ENCODE data around the gene ARX. TPM values are rescaled to one million over a fixed set of nuclear protein-coding genes. Genes with fewer than 3 reads are reported as not detected.
A peak's percentile ranks its signal among the peaks of the same experiment; 100 is the strongest.

Gene ARX
- 0.20 TPM in 1 of 2 replicates, not detected in the other for total RNA-seq (2014; rRNA removed; shearing (Covaris generic))

DNA sequence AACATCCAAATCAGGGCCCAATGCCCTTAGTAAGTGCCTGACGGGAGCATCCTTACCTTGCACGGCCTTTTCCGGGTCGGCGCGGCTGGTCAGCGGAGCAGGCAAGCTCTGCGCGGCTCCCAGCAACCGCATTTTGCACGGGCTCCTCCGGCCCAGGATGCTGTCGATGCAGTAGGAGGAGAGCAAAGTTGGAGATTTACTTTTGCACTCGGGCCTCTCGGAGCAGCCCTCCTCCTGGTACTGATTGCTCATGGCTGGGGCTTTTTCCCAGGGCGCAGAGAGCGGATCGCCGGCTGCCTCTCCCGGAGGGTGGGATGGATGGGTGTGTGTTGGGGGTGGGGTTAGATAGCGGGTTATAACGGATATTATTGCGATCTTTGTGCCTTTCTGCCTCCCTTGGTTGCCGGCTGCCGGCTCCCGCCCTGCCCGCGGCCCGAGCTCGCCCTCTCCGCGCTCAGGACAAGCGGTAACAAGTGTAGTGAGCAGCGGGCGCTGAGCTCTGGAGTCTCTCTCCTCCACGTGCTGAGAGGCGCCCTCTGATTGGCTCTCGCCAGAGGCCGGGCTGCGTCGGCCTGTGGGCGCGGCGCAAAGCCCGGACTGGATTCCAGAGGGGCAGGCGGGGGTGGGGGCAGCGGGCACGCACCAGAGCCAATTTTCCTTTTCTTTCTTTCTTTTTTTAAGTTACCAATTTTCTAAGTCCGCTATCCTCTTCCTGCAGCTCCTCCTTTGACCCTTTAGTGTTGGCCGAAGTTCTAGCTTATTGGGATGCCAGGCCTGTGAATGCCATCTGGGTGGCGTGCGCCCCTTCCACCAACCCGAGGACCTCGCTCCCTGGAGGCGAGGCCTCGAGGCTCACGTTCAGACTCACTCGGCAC is at the start of gene ARX:
Gene ARX (minus strand): TSS at position 480 of the 875 bp plus-strand sequence. CDS start 228 bp downstream, at position 252.
- peak; percentile 37 for DNase-seq (ENCODE audit: low spot score)
- in situ Hi-C loops (cut with HindIII; ENCODE audit: low sequenced_read_pairs), result no loop called here

GRCh38 chrX:25059273-25059672 is 43.5 kb upstream of the ARX start:
- DNase-seq (ENCODE audit: low spot score), result no peak
- in situ Hi-C loops (cut with HindIII; ENCODE audit: low sequenced_read_pairs), result no loop called here

DNA sequence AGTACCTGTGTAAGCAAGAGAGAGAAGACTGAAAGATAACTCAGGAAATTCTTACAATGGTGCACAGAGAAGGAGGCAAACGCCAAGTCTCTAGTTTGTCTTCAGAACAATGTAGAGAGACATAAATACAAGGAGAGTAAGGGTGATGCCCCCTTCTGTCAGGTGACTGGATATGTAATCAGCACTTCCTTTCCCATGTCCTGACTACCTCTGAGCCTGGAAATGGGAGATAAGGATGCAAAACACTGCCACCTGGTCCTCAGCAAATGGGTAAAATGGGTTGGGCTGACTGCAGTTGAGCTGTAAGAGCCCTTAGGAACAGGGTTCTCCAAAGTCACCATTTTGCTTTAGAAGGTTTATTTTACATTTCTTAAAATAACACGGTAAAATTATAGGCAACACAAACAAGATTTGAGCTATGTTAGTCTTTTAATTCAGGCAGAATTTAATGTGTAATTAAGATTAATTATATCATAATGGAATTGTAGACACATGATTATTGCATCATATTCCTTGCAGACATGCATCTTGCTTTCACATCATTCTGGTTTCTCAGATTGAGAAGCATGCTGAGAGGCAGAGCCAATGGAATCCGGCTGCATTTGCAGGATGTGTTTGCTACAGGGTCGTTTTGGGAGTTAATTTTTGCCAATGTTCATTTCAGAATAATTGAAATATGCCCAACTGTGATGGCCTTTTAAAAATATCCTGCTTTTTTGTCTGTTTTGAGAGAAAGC is 37.2 kb upstream of the ARX start:
- in situ Hi-C loops (cut with HindIII; ENCODE audit: low sequenced_read_pairs), result no loop called here
- no peak for DNase-seq (ENCODE audit: low spot score)

- in situ Hi-C loops (cut with HindIII; ENCODE audit: low sequenced_read_pairs), result no loop called here
- no peak for DNase-seq (ENCODE audit: low spot score)
Observed at GRCh38 chrX:25049971-25050370, 34.2 kb upstream of the ARX start.

DNA sequence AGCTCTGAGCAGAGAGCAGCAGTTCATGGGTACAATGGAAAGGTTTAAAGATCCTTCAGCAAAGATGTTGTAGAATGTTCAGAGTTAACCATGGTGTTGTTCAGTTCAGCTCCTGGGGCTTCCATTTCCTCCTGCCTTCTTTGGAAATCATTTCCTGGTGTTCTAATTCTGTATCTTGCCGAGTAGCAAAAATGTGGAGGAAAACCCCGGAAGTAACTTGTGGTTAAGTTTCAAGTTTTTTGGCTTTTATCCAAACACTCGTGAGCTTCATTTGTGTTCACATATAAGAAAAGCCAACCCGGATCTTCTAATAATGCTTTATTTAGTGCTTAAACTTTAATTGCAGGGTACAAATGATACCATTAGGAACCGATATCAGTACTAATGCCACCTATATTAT is 33.6 kb upstream of the ARX start:
- in situ Hi-C loops (cut with HindIII; ENCODE audit: low sequenced_read_pairs), result no loop called here
- no peak for DNase-seq (ENCODE audit: low spot score)

DNA sequence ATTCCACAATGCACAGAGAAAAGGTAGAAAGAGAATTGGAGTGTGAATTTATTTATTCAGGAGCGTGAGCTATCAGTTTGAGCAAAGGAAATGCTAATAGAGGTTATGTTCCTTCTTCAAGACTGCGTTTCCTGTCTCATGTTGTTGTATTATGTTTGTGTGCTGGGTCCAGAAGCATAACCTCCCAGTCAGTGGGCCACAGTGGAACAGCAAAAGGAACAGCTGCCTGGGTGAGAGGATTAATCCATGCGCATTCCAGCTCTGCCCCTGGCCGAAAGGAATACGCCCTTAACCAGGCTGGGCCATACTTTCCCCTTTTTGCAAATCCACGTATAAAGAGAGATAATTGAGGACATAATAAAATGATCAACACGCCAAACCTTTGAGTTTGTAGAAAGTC is 32.4 kb upstream of the ARX start:
- in situ Hi-C loops (cut with HindIII; ENCODE audit: low sequenced_read_pairs), result no loop called here

DNA sequence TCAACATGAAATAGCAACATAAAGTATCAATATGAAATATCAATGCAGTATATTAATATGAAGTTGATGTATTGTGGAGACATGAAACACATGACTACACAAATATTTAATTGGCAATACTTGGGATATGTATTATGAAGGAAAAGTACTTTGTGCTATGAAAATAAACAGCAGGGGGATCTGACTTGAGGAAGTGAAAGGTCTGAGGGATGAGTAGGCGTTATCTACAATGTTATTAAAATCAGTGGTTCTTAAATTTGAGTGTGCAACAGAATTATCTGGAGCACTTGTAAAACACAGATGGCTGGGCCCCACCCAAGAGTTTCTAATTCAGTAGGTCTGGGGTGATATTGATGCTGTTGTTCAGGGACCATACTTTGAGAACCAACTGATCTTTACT is 27.4 kb upstream of the ARX start:
- no peak for DNase-seq (ENCODE audit: low spot score)
- in situ Hi-C loops (cut with HindIII; ENCODE audit: low sequenced_read_pairs), result no loop called here

More for the DNA sequence above, 32.4 kb upstream of the ARX start:
- no peak for DNase-seq (ENCODE audit: low spot score)

DNA sequence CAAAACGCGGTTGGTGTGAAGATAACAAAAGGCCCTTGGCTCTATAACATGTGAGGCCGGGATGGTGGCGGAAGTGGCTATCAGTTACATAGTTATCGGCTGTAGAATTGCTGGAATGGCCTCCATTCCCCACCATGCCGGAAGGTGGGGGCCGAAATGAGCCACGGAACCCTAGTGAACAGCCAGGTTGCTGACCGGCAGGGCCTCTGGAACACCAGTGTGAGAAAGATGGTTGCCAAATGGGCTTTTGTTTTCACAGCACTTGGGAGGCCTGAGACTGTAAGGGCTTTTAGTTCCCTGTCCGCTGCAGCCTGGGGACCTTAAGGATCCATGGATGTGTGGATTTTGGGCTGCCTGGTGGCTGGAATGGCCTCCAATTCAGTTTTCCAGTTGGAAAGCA is 23.3 kb upstream of the ARX start:
- in situ Hi-C loops (cut with HindIII; ENCODE audit: low sequenced_read_pairs), result no loop called here
- no peak for DNase-seq (ENCODE audit: low spot score)

DNA sequence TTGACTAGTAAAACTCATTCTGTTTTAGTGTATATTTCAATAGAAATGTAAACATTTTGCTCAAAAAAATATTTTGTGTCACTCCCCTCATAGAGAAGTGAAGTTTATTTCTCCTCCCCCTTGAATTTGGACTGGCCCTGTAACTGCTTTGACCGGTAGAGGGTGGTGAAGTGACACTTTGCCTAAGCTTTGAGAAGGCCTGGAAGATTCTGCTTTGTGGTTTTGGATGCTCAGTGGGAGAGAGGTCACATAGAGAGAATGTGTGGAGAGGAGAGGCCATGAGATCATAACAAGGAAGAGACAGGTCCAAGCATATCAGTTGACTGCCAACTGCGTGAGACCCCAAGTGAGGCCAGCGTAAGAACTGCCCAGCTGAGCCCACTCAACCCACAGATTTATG is 19.1 kb upstream of the ARX start:
- in situ Hi-C loops (cut with HindIII; ENCODE audit: low sequenced_read_pairs), result no loop called here
- DNase-seq (ENCODE audit: low spot score), result no peak

GRCh38 chrX:25029288-25029825 is 13.6 kb upstream of the ARX start:
- DNase-seq (ENCODE audit: low spot score), result no peak
- in situ Hi-C loops (cut with HindIII; ENCODE audit: low sequenced_read_pairs), result no loop called here

DNA sequence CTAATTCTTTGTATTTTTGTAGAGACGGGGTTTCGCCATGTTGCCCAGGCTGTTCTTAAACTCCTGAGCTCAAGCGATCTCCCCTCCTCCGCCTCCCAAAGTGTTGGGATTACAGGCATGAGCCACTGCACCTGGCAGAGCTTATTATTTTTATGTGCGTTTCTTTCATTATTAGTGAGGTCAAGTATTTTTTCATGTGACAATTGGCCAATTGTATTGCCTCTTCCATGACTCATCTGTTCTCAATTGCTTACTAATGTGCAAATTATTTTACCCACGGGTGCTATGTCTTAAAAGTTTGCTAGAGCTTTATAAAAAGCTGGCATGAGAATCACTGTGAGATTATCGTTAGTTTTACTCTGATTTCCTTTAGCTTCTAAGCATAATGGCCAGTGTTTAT is 13.0 kb upstream of the ARX start:
- DNase-seq (ENCODE audit: low spot score), result no peak
- in situ Hi-C loops (cut with HindIII; ENCODE audit: low sequenced_read_pairs), result no loop called here

DNA sequence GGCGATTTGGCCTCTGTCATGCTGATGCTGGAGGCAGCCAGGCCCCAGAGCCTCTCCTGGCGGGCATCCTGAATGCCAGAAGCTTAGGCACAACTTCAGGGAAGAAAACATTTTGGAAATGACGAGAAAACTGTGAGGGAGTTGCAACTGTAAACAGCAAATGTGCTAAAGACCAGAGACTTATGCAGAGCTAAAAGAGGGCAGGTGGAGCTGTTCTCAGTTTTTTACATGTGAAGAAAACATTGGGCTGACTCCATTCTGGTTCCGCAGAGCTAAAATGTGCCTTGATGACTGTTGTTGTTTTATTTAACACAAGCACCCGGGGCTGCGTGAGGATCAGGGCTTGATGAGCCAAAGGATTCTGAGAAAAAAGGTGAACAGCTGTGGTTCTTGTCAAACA is 10.8 kb upstream of the ARX start:
- no peak for DNase-seq (ENCODE audit: low spot score)
- in situ Hi-C loops (cut with HindIII; ENCODE audit: low sequenced_read_pairs), result no loop called here

DNA sequence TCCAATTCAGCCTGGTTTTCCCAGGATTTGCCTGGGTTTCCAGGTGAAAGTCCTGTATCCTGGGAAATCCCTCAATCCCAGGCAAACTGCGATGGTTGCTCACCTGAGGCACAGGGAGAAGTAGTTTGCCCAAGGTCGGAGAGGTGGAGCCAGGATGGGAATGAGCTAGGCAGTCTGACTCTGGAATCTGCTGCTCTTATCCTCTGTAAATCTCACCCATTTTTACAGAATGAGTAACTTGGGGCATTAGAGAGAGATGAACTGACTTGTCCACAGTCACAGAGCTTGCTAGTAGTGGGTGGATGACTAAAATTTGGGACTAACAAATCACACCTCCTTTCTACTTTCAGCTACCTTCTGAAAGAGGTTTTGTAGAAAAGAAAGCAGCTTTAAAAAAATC is 9.8 kb upstream of the ARX start:
- in situ Hi-C loops (cut with HindIII; ENCODE audit: low sequenced_read_pairs), result no loop called here
- DNase-seq (ENCODE audit: low spot score), result no peak

DNA sequence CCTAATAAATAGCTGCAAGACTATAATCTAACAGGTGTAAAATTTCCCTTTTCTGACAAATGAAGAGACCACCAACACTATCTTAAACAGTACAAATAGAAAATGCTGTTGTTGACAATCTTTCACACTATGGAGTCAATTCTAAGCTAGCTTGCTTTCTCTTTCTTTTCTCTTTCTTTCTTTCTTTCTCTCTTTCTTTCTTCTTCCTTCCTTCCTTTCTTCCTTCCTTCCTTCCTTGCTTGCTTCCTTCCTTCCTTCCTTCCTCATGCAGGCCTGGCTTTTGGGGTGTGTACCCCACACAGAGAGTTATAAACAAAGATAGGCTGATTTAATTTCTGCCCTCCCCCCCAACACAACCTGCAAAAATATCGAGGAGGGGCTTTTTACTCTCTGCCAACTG is 8.1 kb upstream of the ARX start:
- DNase-seq (ENCODE audit: low spot score), result no peak
- in situ Hi-C loops (cut with HindIII; ENCODE audit: low sequenced_read_pairs), result no loop called here

DNA sequence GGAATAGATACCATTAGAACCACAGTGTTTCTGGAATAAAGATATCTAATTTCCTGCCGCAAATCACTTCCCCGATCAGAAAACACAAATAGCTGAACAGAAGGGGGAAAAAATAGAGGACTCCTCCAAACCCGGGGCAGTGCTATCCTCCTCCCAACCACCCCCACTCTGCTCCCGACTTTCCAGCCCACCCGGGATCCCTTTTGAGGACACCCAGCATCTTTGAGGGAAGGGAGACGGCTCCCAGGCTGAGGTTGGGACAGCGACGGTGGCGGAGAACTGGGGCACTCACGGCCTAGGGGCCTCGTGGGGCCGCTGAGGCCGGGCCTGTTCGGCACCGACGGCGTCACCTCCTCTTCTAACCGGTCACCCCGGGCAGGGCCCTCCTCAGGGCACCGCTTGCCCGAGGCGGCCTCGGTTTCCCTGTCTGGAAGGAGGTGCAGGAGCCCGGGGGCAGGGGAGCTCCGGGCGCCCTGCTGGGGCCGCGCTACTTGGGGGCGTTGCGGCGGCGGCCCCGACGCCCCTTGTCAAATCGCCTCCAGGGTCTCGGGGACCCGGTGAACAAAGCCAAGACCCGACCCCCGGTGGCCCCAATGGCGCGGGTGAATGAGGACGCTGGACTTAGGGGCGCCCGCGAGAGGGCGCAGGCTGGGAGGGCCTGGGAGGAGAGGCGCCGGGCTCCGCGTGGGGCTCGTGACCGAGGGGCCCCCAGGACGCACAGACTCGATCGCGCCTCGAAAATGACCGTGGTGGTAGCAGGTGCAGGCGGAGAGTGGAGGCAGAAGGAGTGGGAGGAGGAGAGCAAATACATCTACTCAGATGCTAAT is 6.9 kb upstream of the ARX start:
- DNase-seq (ENCODE audit: low spot score), result no peak
- in situ Hi-C loops (cut with HindIII; ENCODE audit: low sequenced_read_pairs), result no loop called here

DNA sequence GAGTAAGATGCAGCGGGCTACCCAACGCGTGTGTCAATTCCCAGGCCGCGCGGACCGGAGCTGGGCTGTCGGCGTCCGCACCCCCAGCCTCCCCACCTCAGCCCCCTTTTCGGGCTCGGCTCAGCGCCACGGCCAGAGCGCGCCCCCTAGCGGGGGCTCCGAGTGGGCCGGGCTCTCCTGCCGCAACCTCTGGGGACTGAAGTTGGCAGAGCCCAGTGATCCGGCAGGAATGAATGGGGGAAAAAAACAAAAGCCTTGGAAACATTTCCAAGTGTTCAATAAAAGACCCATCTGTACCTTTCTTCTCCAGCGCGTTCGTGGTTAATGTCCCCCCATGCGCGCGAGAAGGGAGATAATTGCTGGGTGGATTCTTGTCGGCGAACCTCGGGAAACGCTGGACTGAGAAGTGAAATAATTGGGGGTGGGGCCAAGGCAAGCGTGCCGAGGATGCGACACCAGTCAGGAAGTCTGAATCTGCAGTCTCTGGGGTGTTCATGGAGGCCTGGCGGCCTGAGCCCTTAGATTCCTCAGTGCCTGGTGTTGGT is 5.2 kb upstream of the ARX start:
- in situ Hi-C loops (cut with HindIII; ENCODE audit: low sequenced_read_pairs), result no loop called here
- no peak for DNase-seq (ENCODE audit: low spot score)

DNA sequence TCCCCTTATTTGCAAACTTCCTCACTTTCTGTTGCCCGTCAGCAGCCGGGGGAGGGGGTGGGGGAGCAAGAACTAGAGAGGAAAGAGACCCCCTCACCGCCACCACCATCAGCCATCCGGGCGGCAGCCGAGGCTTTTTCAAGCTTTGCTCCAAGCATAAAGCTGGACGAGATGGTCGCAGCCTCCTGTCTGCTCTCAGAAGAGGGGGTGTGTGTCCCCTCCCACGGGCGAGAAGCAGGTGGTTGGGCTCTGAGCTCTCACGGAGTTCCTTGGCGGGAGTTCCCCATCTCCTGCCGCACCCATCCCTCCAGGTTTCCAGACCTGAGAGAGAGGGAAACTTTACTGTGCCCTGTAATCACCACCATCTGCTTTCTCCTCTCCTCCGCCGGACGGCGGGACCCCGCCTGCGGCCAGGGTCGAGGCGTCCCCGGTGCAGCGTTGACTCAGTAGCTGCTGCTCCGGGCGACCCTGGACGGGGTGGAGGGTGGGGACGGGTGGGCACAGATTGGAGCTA is 4.7 kb upstream of the ARX start:
- in situ Hi-C loops (cut with HindIII; ENCODE audit: low sequenced_read_pairs), result no loop called here
- no peak for DNase-seq (ENCODE audit: low spot score)

GRCh38 chrX:25019707-25020390 is 4.1 kb upstream of the ARX start:
- no peak for DNase-seq (ENCODE audit: low spot score)
- in situ Hi-C loops (cut with HindIII; ENCODE audit: low sequenced_read_pairs), result no loop called here
